HG02798 (cell line): ENCODE measurements around the gene DDX47.
A peak's percentile ranks its signal among the peaks of the same experiment; 100 is the strongest.
"Not testable (repeated sequence)": the region's sequence is repeated elsewhere in the genome, so short reads cannot be mapped to it uniquely, and the experiment has no call there.

Source experiments
- ATAC-seq: cut with Tn5 transposase; IDR thresholded peaks from one replicate; pipeline ENCODE4 v1.9.1; 2021; ENCODE audit warnings: mild to moderate bottlenecking; ENCODE audit not compliant: unreplicated experiment, poor library complexity

DDX47 gene

DNA sequence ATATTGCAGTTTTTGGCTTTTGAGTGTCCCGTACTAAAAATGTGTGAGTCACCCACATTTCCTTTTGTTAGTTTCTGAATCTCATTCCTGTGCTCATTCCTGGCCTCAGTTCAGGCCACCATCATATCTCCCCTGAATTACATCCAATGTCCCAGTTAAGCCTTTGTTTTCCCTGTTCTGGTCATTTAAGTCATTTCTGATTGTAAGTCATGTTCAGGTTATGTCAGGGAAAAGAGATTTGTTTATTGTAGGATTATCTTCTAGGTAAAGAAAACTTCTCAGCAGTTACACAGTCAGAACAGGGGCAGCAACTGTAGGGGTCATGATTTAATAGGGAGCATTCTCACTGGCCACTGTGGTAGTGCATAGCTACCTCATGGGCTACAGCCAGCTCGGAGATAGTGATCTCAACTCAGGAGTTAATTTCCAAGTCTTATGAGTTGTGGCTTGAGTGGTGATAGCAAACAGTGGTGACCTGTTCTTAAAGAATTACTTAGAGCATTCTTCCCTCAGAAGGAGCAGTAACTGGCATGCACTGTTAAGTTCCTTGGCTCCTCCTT, 6.7 kb downstream of the DDX47 start:
- ATAC-seq = no peak

DNA sequence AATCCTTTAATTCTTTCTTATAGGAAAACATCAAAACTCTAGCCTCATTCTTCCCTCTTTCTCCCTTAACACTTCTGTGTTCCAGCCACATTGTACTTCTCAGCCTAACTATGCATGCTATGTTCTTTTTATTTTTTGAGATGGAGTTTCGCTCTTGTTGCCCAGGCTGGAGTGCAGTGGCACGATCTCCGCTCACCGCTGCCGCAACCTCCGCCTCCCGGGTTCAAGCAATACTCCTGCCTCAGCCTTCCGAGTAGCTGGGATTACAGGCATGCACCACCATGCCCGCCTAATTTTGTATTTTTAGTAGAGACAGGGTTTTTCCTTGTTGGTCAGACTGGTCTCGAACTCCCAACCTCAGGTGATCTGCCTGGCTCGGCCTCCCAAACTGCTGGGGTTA, 7.2 kb downstream of the DDX47 start:
- ATAC-seq = not testable (repeated sequence)

DNA sequence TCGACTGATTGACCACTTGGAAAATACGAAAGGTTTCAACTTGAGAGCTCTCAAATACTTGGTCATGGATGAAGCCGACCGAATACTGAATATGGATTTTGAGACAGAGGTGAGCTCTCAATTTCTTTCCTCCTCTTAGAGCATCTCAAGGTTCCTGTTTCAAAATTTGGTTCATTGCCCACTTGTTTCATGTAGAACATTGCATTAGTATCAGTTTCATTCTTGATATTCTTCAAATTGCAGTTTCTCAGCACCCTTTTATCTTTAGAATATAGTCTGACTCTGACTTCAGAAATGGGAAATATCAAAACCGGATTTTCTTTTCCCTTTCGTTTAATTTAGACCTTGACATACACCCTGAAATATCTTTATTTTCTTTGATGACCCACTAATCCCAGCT, 8.8 kb downstream of the DDX47 start:
- peak; percentile 55 for ATAC-seq

DNA sequence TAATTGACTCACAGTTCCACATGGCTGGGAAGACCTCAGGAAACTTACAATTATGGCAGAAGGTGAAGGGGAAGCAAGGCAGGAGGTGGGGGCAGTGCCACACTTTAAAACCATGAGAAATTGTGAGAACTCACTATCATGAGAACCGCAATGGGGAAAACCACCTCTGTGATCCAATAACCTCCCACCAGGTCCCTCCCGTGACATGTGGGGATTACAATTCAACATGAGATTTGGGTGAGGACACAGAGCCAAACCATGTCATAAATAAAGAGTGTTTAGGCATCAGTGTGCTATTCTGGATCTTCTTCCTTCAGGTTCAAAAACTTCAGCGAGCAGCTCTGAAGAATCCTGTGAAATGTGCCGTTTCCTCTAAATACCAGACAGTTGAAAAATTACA, 9.7 kb downstream of the DDX47 start:
- ATAC-seq = no peak

DNA sequence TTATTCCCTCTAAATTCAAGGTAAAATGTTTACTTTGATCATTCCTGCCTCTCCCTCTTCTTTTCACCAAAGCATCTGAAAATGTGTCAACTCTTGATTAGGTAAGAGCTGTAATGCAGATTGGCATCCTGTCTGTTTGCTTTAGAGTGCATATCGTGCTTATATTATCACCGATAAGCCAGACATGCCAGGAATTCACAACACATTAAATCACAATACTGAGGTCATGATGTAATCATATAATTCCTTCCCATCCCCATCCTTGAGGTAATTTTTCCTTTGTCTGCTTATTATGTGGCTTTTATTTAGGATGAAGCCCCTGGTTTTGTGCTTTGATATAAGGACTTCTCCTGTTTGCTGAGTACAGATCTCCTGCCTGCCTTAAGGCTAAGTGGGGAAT, 10.2 kb downstream of the DDX47 start:
- ATAC-seq = no peak

DNA sequence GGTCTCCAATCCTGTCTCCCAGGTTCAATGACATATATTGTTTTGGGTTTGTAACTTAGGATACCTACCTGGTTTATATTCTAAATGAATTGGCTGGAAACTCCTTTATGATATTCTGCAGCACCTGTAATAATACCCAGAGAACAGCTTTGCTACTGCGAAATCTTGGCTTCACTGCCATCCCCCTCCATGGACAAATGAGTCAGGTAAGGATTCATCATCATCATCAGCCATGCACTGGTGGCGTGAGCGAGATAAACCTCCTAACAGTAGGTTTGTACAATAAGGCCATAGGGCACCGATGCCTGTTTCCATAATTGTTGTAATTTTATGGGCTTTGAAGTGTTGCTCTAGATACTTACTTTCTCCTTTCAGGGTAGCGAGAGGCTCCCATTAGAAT, 10.7 kb downstream of the DDX47 start:
- no peak for ATAC-seq

DNA sequence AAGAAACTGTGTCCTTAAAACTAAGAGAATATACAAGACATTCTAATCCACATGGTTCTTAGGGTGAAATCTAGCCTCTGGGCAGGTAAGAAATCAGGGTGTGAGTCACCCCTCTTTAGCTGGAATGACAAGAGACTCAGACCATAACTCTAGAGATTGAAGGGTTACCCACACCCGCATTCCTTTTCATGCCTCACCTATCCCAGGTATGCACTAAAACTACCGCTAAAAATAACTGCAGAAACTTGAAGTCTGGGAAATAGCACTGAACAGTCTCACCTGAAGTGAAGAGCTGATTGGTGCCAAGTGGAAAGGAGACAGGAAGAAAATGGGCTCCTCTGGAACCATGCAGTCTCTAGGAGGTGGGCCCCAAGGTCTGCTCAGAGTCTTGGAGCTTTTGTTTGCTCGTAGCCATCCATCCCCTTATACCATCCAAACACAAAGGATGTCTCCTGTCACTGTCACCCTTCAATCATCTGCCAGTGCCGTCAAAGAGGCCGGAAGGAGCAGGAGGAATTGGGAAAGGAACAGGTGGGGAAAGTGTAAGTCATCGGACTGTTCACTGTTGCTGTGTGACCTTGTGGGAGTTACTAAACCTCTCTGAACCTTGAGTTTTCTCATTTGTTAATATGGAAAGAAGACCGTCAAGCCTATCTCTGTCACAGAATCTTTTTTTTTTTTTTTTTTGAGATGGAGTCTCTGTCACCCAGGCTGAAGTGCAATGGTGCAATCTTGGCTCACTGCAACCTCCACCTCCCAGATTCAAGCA, 22.4 kb downstream of the DDX47 start:
- no peak for ATAC-seq

DNA sequence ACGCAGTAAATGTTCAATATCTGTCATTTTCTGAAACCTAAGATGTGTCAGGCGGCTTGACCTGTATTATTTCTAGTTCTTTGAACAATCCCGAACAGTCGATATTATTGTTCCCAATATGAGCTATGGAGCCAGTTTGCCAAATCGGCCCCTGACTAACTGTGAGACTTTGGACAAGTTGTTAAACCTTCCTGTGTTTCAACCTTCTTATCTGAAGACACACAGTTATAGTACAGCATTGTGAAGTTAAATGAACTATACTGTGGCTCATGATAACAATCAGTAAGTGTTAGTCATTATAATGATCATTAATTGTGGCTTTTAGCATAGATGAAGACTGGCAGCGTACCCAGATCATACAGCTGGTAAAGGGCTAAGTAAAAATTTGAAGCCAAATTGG, 23.4 kb downstream of the DDX47 start:
- ATAC-seq = no peak

DNA sequence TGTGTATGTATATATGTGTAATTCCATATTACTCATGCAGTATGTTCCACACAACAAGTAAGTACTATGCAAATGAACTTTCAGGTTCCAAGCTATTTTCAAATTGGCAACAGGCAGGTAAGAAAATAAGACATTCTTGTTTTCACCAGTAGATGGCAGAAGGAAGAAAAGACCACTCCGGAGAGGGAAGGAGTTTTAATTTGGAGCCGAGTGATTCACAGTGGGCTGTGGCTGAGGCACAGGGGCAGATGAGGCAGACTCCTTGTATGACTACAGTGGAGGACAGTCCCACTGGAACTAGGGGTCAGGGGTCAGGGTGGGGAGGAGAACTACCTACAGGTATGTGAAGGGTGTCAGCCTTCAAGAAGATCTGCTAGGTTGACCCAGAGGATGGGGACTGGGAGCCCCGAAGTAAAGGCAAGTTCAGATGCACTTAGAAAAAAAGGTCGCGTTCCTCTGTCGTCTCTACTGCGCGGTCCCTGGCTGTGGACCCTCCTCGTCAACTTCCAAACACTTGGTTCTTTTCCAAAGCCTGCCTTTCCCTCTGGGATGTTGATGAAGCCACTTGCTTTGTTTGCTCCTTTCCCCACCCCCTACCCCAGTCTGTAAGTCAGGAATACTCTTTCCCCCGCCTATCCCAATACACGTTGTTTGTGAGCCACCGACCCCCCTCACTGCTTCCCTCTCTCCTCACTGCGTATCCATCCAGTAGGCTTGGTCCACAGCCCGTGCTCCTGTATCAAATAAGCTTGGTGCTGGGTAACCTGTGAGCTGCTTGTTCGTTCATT, 24.1 kb downstream of the DDX47 start:
- ATAC-seq = peak; percentile 60

DNA sequence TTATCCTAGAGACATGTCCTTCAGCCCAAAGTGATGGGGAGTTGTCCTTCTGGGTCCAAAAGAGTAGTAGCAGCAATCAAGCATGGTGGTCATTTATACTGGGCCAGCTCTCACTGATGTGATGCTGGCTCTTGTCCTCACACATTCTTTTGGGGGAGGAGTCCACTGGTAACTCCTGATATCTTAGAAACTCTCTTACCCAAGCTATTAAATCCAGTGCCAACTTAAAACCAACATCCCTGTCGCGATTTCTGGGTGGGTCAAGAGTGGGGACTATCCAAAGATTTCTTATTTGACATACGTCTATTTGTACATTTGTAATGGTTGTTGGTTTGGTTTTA, 24.6 kb downstream of the DDX47 start:
- ATAC-seq = no peak

DNA sequence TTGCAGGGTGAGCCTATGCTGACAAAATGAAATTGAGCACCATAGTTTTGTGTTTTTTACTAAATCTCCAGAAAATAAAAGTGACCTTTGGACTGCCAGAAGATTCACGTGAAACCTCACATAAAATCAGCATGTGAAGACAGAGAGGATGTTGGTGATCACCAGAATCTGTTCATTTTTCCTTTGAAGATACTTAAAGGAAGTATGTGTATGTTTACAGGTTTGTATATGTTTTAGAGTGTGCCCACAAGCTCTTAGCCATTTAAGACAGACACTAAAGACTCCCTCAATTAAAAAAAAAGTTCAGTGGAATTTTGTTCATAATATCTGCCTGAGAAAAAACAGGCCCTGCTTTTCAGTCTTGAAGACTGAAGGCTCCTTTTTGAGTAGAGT, 25.9 kb downstream of the DDX47 start:
- ATAC-seq = no peak

DNA sequence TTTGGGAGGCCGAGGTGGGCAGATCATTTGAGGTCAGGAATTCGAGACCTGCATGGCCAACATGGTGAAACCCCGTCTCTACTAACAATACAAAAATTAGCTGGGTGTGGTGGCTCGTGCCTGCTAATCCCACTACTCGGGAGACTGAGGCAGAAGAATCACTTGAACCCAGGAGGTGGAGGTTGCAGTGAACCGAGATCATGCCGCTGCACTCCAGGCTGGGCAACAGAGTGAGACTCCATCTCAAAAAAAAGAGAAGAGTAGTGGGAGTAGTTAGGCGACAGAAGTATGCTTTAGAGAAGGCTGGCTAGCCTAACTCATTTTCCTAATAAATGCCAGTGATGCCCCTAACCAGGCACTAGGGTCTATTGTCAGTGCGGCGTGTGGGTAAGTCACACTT, 26.3 kb downstream of the DDX47 start:
- ATAC-seq = not testable (repeated sequence)

DNA sequence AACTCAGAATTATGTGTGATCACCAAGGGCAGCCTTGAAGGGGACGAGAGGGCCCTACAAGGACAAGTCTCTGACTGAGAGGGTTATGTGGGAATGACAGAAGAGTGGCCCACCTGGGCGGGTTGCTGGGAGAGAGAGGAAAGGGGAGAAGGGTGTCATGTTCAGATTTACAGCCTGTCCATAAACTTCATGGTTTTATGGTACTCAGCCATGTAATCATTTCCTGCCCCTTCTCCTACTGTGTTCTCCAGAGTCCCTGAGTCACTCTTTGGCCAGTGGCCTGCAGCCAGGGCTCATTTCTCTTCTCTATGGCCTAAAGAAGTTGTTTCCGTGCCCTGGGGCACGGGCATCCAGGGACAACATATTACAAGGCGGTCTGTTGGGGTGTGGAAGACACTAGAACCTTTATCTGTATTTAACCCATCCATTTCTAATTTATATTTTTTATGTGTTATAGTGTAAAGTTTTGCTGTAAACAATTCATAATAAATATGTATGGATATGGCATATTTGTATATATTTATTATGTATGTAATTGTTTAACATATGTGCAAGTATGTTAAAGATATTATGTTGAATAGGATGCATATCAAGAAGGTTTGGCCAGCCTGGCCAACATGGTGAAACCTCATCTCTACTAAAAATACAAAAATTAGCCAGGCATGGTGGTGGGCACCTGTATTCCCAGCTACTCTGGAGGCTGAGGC, 26.9 kb downstream of the DDX47 start:
- ATAC-seq = no peak

DNA sequence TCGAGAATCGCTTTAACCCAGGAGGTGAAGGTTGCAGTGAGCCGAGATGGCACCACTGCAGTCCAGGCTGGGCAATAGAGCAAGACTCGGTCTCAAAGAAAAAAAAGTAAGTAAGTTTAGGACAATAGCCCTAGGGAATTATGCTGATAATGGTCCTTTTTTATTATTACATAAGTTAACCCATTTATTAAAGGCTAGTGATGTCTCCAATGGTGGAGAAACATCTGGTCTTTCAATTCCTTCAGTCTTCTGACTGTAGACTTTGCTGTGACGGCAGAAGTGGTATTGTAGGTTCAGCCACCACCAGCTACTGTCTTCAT, 27.4 kb downstream of the DDX47 start:
- ATAC-seq = no peak

DNA sequence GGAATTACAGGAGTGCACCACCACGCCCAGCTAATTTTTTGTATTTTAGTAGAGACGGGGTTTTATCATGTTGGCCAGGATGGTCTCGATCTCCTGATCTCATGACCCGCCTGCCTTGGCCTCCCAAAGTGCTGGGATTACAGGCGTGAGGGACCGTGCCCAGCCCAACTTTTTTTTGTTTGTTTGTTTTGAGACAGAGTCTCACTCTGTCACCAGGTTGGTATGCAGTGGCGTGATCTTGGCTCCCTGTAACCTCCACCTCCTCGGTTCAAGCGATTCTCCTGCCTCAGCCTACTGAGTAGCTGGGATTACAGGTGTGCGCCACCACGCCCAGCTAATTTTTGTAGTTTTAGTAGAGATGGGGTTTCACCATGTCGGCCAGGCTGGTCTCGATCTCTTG, 28.3 kb downstream of the DDX47 start:
- ATAC-seq = not testable (repeated sequence)

DNA sequence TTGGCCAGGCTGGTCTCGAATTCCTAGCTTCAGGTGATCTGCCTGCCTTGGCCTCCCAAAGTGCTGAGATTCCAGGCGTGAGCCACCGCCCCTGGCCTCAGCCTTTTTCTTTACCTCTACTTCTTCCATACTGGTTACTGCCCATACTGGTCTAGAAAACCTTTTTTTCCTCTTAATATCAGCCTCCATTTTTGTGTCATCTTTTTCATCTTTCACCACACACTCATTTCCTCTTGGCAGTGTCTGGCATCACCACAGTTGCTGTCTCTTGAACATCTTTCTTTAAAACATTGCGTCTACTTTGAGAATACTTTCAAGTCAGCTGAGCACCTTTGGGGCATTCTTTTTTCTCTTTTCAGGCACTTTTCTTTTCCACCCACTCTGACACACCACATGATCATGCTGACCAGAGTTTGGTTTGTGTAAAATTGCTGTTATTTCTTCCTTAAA, 32.7 kb downstream of the DDX47 start:
- no peak for ATAC-seq

DNA sequence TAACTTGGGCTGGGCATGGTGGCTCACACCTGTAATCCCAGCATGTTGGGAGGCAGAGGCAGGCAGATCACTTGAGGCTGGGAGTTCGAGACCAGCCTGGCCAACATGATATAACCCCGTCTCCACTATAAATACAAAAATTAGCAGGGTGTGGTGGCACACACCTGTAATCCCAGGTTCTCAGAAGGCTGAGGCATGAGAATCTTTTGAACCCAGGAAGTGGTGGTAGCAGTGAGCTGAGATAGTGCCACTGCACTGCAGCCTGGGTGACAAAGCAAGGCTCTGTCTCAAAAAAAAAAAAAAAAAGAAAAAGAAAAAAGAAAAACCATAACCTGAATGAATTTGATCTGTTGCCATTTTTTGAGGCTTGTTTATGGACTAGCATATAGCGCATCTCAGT, 33.6 kb downstream of the DDX47 start:
- not testable (repeated sequence) for ATAC-seq

DNA sequence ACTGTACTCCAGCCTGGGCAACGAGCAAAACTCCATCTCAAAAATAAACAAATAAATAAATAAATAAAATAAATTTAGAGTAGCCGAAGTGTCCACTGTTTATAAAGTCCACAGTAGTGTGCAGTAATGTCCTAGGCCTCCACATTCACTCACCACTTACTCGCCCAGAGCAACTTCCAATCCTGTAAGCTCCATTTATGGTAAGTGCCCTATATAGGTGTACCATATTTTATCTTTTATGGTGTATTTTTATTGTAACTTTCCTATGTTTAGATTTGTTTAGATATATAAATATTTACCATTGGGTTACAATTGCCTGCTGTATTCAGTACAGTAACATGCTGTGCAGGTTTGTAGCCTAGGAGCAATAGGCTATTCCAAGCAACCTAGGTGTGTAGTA, 40.3 kb downstream of the DDX47 start:
- ATAC-seq = no peak

DNA sequence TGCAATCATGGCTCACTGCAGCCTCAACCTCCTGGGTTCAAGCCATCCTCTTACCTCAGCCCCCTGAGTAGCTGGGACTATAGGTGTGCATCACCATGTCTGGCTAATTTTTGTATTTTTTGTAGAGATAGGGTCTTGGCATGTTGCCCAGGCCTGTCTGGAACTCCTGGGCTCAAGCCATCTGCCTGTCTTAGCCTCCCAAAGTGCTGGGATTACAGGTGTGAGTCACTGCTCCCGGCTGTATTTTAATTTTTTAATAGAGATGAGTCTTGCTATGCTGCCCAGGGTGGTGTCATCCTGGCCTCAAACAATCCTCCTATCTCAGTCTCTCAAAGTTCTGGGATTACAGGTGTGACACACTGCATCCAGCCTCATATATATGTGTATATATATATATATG, 46.5 kb downstream of the DDX47 start:
- ATAC-seq = no peak

DNA sequence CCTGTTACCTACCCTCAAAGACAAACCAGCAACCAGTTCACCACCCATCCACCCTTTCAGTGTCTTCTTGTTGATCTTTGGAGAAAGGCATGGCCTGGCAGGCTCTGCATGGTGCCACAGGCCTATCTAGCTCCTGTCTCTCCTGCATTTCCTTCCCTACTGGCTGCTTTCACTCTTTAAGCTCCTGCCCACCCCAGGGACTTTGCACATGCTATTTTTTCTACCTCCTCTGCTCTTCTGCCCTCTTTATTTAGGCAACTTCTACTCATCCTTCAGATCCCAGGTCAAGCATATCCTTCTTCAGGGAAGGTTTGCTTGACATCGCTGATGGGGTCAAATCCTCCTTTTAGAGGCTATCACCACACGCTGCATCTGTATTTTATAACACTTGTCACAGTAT, 51.1 kb downstream of the DDX47 start:
- no peak for ATAC-seq
